ENCODE results near the gene GPR18.

GRCh38 chr13:99256709-99257108, 1.5 kb downstream of the GPR18 start:
- TF ChIP-seq CTCF (conservative IDR thresholded peaks at IDR 0.05 in 1 of 2, IDR thresholded peaks at IDR 0.05 in 1 of 2; ENCODE audit: low read depth in 1 of 2, low read length in 2 of 2) (no peak), EZH2 (IDR thresholded peaks at IDR 0.05; ENCODE audit: low read length, missing control alignments) (no peak)

Data from fibroblast of lung (primary cell).